ENCODE results near the gene ZBTB48. TPM values are rescaled to one million over a fixed set of nuclear protein-coding genes. Genes with fewer than 3 reads are reported as not detected.
A peak's percentile ranks its signal among the peaks of the same experiment; 100 is the strongest.

ZBTB48 gene
- total RNA-seq, 2 donors from 2014 or later = 28.2 to 31.0 TPM

DNA sequence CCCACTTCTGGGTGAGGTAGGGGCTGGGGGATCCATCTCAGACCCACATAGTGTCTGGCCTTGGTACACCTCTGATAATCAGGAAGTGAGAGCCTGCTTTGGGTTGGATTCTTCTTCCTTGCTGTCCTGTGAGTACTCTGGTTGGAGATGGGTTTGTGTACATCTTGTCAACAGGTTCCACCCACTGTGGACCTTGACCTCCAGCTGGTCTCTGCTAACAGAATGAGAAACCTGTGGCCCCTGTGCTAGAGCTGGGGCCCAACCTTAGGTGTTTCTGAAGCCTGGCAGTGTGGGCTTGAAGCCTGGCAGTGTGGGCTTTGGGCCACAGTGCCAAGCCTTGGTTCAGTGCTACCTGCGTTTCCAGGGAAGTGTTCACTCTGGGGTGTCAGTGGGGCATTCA, 2.6 kb downstream of the ZBTB48 start:
- H3K4me1 ChIP-seq (ENCODE audit: control insufficient read depth, insufficient read depth, low read length) = peaks cover 13% of the 10 kb centered on the region
- H3K9me3 ChIP-seq (ENCODE audit: control insufficient read depth, low read length) = no peaks in the 10 kb centered on the region
- Mint-ChIP-seq H3K4me3 (peak overlapping the region; percentile 86), H3K27me3 (ENCODE audit: insufficient read depth) (no peaks in the 10 kb centered on the region), H3K36me3 (ENCODE audit: low read depth) (peaks cover 7% of the 10 kb centered on the region), H3K27ac (no peak overlapping the region), H3K4me1 (peaks cover 27% of the 10 kb centered on the region), H3K9me3 (no peaks in the 10 kb centered on the region)
- H3K4me3 ChIP-seq (ENCODE audit: low read length) = no peak overlapping the region
- H3K9ac ChIP-seq (ENCODE audit: extremely low read depth, low read length, poor library complexity, severe bottlenecking) = no peak overlapping the region
- no peaks in the 10 kb centered on the region for H3K36me3 ChIP-seq (ENCODE audit: control insufficient read depth, insufficient read depth, low read length)
- 93% methylated on average over 1 of the region's 1 CpG; no CpG with 5 or more reads in 1 of the 2 experiments for WGBS, 2 experiments (ENCODE audit: insufficient coverage in 1 of 2, insufficient read length in 1 of 2)
- no peak for DNase-seq
- no peak overlapping the region for H3K27ac ChIP-seq (ENCODE audit: low read depth, low read length)
- H3K27me3 ChIP-seq (ENCODE audit: control insufficient read depth, insufficient read depth, low read length, poor library complexity, severe bottlenecking) = no peaks in the 10 kb centered on the region
- TF ChIP-seq, protein P1, sequence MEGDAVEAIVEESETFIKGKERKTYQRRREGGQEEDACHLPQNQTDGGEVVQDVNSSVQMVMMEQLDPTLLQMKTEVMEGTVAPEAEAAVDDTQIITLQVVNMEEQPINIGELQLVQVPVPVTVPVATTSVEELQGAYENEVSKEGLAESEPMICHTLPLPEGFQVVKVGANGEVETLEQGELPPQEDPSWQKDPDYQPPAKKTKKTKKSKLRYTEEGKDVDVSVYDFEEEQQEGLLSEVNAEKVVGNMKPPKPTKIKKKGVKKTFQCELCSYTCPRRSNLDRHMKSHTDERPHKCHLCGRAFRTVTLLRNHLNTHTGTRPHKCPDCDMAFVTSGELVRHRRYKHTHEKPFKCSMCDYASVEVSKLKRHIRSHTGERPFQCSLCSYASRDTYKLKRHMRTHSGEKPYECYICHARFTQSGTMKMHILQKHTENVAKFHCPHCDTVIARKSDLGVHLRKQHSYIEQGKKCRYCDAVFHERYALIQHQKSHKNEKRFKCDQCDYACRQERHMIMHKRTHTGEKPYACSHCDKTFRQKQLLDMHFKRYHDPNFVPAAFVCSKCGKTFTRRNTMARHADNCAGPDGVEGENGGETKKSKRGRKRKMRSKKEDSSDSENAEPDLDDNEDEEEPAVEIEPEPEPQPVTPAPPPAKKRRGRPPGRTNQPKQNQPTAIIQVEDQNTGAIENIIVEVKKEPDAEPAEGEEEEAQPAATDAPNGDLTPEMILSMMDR (conservative IDR thresholded peaks at IDR 0.05) = no peak

DNA sequence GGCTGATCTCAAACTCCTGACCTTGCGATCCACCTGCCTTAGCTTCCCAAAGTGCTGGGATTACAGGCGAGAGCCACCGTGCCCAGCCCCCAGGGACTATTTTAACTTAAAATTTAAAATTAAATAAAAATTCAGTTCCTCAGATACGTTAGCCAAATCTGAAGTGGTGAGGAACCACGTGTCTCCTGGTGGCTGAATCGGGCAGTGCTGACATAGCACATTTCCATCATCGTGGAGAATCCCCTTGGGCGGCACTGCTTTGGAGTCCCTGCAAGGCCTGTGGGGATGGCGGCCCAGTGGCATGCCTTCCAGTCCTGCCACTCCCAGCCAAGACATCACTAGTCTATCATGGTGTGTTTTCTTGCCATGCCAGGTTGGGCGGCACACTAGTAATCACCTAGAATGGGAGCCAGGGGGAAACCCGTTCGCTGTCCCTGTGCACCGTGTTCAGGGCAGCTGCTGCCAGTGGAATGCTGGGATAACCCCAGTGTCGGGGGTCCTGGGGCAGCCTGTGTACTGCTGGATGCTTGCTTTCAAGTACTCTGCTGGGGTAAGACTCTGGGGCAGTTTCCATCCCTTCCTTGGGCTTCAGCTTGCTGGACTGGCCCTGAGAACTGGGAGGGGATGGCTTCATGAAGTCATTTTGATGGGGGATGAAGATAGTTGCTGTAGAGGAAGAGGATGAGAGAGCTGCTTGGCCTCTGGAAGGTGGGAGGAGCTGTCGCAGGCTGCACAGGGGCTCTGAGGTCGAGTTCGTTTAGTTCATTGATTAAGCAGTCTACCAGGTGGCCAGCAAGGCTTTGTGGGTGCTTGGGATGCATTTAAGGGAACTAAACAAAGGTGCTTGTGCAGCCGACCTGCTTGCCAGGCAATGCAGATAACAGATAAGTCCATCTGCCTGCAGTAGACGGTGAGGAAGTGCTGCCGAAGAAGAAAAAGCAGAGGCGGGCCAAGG, 4.6 kb downstream of the ZBTB48 start:
- peaks cover 16% of the 10 kb centered on the region for H3K36me3 Mint-ChIP-seq (ENCODE audit: low read depth)
- no peaks in the 10 kb centered on the region for H3K9me3 Mint-ChIP-seq
- no peak for DNase-seq
- 82 to 92% methylated on average over 12 to 21 of the region's 21 CpGs for WGBS, 2 experiments (ENCODE audit: insufficient coverage in 1 of 2, insufficient read length in 1 of 2)
- H3K27ac Mint-ChIP-seq = peak overlapping the region; percentile 38
- no peaks in the 10 kb centered on the region for H3K27me3 ChIP-seq (ENCODE audit: control insufficient read depth, insufficient read depth, low read length, poor library complexity, severe bottlenecking)
- H3K4me1 ChIP-seq (ENCODE audit: control insufficient read depth, insufficient read depth, low read length) = peaks cover 7% of the 10 kb centered on the region
- TF ChIP-seq, protein P1 (conservative IDR thresholded peaks at IDR 0.05) = peak; percentile 66
- no peaks in the 10 kb centered on the region for H3K27me3 Mint-ChIP-seq (ENCODE audit: insufficient read depth)
- no peak overlapping the region for H3K4me3 Mint-ChIP-seq
- no peak overlapping the region for H3K27ac ChIP-seq (ENCODE audit: low read depth, low read length)
- H3K4me1 Mint-ChIP-seq = peaks cover 21% of the 10 kb centered on the region
- peaks cover 14% of the 10 kb centered on the region for H3K36me3 ChIP-seq (ENCODE audit: control insufficient read depth, insufficient read depth, low read length)
- no peaks in the 10 kb centered on the region for H3K9me3 ChIP-seq (ENCODE audit: control insufficient read depth, low read length)
- no peak overlapping the region for H3K4me3 ChIP-seq (ENCODE audit: low read length)
- no peak overlapping the region for H3K9ac ChIP-seq (ENCODE audit: extremely low read depth, low read length, poor library complexity, severe bottlenecking)

DNA sequence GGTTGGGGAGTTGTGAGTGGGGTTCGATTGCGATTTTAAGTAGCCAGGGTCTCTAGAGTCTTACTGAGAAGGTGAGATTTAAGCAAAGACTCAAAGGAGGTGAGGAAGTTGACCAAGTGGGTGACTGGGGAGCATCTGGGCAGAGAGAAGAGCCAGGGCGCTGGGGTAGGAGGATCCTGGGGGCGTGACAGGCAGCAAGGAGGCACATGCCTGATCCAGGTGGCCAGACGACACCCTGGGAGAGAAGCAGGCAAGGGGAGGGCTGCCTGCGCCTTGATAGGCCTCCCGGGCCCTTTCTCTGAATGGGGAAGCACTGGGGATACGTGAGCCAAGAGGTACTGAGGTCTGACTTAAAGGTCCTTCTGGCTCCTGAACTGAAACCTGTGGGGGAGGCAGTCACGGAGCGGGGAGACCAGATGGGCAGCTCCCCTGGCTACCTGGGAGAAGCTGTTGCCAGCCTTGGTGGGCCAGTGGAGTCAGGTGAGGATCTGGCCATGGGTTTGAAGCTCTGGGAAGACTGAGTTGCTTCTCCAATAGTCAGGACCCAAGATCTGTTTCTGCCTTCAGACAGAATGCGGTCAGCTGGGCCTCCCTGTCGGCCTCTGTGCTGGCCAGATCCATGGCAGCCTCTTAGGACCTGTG, 5.4 kb downstream of the ZBTB48 start:
- no peaks in the 10 kb centered on the region for H3K27me3 Mint-ChIP-seq (ENCODE audit: insufficient read depth)
- peaks cover 5% of the 10 kb centered on the region for H3K4me1 ChIP-seq (ENCODE audit: control insufficient read depth, insufficient read depth, low read length)
- no peak overlapping the region for H3K9ac ChIP-seq (ENCODE audit: extremely low read depth, low read length, poor library complexity, severe bottlenecking)
- no peaks in the 10 kb centered on the region for H3K9me3 ChIP-seq (ENCODE audit: control insufficient read depth, low read length)
- TF ChIP-seq, protein P1 (conservative IDR thresholded peaks at IDR 0.05) = no peak
- no peak overlapping the region for H3K27ac ChIP-seq (ENCODE audit: low read depth, low read length)
- no peaks in the 10 kb centered on the region for H3K27me3 ChIP-seq (ENCODE audit: control insufficient read depth, insufficient read depth, low read length, poor library complexity, severe bottlenecking)
- peaks cover 22% of the 10 kb centered on the region for H3K36me3 Mint-ChIP-seq (ENCODE audit: low read depth)
- no peak overlapping the region for H3K4me3 Mint-ChIP-seq
- H3K27ac Mint-ChIP-seq = peak overlapping the region; percentile 6
- H3K4me1 Mint-ChIP-seq = peaks cover 18% of the 10 kb centered on the region
- H3K36me3 ChIP-seq (ENCODE audit: control insufficient read depth, insufficient read depth, low read length) = peaks cover 17% of the 10 kb centered on the region
- no peak overlapping the region for H3K4me3 ChIP-seq (ENCODE audit: low read length)
- whole genome bisulfite sequencing, 2 experiments (ENCODE audit: insufficient coverage in 1 of 2, insufficient read length in 1 of 2) = 92 to 94% methylated on average over 8 to 12 of the region's 12 CpGs
- no peak for DNase-seq
- no peaks in the 10 kb centered on the region for H3K9me3 Mint-ChIP-seq

Data from endodermal cell (in vitro differentiated cells).